Myocyte (in vitro differentiated cells): Measurements from ENCODE around the gene SATB1. TPM values are rescaled to one million over a fixed set of nuclear protein-coding genes. Genes with fewer than 3 reads are reported as not detected.
"Not testable (repeated sequence)": the region's sequence is repeated elsewhere in the genome, so short reads cannot be mapped to it uniquely, and the experiment has no call there.

ENCODE experiments used
- DNase-seq: peaks from one replicate; pipeline ENCODE4 v3.0.0-alpha.2; 2012; ENCODE audit warnings: low read depth
- polyA plus RNA-seq: library from polyadenylated mRNA; unstranded; fragments of >200 nt; gene quantifications from one replicate; pipeline ENCODE4 v1.2.1, GENCODE V29; 2012; ENCODE audit warnings: missing spikeins
- total RNA-seq: library from RNA; depleted of rRNA; stranded (reverse); fragments of >200 nt; gene quantifications from 2 replicates; pipeline ENCODE4 v1.2.3, GENCODE V29; 2014

Gene SATB1
- total RNA-seq = 6.7 and 15.0 TPM in 2 replicates
- polyA plus RNA-seq = 4.6 TPM

DNA sequence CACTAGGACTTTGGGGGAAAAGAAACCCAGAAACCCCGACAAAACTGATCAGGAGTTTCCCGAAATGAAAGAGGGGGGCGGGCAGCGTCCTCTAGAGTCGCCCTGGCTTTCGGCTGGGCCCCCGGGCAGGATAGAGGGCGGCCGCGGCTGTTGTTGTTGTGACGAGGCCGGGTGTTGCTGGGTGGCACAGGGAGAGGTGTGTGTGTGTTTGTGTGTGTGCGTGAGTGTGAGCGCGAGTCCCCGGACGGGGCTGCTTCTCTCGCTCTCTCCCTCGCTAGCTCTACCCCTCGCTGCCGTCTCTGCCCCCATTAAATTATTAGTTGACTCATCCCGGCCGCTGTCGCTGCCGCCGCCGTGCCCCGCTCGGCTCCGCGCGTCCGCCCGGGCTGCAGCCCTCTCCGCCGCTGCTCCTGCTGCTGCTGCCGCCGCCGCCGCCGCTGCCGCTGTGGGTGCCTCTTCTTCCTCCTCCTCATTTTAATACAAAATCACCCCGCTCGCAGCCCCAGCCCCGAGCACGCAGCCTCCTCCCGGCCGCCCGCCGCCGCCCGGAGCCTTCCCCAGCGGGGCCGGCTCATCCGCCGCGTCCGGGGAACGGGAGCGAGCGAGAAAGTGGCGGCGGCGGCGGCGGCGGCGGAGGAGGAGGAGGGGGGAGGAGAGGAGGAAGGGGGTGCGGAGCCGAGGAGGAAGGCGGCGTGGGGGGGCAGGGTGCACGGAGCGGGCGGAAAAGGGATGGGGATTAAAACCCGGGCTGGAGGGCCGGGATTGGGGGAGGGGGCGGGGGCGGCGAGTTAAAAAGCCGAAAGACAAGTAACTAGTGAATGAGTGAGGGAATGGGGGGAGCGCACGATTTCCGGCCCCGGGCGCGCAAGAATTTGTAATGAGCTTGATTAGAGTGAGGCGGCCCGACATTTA, at the start of gene SATB1:
TSS of gene SATB1 (minus strand) at position 611 of the 912 bp plus-strand sequence. CDS start 4,372 bp downstream, outside the sequence.
- peak; percentile 59 for DNase-seq

DNA sequence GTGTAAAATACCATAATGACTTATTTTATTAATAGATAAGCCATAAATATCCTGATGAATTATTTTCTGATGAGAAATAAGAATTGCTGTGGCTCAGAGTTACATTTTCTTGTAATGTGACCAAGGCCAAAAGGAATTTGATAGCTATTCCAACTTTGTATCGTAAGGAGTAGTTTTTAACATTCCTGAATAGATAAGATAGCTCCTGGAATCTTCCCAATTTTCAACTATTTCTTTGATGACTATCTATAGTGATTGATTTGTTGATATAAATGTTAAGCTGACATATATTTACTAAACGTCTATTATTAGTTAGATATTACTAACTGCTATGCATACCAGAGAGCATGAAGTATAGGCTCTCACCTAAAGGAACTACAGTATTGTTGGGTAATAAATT, 49.1 kb upstream of the SATB1 start:
- DNase-seq = no peak

DNA sequence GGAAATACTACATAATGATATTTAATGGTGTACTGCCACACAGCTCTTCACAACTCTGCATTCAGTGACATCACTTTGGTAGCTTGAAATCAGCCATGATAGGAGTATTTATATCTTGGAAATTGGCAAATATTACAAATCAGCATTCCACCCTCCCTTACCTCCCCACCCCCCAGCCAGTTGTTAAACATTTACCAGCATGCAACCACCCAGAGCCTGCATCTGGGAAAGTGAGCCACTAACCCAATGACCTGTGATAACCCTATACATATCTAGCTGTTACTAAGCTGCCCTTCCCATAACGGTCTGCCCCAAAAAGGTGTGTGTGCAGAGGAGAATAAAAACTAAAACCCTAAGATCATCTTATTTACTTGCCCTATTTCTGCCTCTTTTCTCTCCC, 44.6 kb upstream of the SATB1 start:
- DNase-seq = no peak

DNA sequence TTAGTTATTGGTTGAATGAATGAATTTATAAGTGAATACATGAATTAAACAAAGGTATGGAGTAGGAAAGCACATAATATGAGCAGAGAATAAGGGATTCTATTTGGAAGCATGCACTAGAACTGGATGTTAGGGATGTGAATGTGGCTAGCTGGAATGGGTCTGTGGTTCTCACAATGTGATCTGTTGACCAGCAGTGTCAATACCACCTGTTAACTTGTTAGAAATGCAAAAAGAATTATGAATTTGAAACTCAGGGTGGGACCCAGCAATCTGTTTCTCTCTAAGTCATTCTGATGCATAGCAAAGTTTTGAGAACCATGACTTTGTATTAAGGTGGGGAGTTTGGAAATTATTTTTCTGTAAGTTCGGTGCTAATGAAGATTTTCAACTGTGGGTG, 41.0 kb upstream of the SATB1 start:
- no peak for DNase-seq

DNA sequence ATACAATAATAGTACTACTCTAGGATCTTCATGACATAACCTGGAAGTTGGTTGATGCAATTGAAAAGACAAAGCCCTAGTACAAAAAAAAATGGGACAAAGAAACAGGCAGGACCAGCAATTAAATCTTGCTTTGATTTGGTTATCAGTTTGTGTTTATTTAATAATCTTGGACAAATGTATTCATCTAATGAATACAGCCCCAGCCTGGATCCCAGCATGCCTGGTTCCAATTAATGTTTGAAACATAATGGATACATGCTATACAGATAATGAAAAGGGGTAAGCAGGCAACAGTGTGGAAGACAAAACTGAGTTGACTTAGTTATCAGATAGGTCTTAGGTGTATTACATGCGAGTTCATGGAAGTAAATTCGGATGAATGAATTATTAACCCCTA, 29.6 kb upstream of the SATB1 start:
- DNase-seq = no peak

DNA sequence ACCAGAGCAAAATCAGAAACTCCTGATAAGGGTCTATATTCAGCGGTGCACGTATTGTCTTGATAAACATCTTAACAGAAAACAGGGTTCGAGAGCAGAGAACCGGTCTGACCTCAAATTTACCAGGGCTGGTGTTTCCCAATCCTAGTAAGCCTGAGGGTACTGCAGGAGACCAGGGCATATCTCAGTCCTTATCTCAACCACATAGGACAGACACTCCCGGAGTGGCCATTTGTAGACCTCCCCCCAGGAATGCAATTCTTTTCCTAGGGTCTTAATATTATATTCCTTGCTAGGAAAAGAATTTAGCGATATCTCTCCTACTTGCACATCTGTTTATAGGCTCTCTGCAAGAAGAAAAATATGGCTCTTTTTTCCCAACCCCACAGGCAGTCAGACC, 24.5 kb upstream of the SATB1 start:
- DNase-seq = not testable (repeated sequence)

DNA sequence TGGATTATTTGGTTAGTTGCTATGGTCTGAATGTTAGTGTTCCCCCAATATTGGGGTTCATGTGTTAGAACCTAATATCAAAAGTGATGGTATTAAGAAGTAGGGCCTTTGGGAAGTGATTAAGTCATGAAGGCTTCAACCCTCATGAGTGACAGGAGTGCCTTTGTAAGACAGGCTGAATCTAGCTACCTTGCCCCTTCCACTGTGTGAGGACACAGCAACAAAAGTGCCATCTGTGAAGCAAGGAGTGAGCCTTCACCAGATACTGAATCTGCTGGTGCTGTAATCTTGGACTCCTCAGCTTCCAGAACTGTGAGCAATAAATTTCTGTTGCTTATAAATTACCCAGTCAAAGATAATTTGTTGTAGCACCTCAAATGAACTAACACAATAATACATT, 22.6 kb upstream of the SATB1 start:
- no peak for DNase-seq

DNA sequence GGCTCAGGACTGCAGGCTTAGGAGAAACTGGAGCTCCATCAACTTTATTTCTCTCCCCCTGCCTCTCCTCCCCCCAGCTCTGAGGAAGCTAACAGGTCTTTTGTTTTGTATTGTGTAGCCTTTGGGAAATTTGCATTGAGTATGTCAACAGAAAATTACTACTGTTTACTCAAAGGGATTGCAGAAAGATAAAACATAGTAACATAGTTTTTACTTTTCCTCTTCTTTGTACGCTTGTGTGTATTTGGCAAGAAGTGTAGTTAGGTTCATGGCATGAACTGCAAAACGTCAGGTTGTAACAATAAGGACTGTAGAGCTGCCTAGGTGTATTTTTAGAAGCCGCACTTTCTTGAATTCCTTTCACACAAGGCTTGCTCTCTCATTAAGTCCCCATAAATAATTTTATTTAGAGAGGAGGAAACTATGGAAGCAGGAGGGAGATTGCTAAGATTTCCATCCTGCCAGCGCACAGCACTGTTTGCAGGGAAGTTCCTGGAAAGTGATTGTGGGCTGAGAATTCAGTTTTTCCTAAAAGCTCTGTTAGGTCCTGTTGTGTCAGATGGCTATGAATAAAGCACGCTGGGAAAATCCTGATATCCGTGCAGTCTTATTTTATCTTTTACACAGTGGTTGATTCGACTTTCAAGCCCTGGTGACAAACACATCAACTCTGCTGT, 21.1 kb upstream of the SATB1 start:
- no peak for DNase-seq

DNA sequence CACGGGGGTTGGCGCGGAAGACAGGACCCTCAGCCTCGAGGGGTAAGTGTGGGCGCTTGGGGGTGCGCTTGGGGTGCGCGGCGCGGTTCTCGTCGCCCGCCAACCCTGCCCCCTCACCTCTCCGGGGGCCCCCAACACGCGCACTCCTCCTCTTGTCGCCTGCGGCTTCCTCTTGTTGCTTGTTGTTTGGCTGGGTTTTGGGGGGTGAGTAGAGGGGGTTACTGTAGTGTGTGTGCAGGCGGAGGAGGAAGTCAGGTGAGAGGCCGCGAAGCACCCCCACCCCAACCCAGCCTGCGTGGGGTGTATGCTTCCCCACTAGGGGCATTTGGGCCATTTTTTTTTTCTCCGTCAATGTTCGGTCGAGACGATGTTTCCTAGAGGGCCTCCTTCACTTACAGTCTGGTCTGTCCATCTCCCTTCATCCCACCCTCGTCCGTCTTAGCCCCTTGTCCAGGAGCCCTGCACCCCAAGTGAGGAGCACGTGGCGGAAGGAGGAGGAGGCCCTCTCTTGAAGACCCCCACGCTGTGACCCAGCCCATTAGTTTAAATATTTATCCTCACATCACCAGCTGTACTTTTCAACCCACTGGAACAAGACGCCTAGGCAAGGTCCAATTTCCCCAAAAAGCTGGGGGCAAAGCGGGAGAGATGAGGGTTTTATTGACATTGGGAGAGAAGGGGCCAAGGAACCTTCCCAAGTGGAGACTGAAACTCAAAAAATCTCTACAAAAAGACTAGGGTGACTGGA, 20.4 kb upstream of the SATB1 start:
- DNase-seq = no peak

DNA sequence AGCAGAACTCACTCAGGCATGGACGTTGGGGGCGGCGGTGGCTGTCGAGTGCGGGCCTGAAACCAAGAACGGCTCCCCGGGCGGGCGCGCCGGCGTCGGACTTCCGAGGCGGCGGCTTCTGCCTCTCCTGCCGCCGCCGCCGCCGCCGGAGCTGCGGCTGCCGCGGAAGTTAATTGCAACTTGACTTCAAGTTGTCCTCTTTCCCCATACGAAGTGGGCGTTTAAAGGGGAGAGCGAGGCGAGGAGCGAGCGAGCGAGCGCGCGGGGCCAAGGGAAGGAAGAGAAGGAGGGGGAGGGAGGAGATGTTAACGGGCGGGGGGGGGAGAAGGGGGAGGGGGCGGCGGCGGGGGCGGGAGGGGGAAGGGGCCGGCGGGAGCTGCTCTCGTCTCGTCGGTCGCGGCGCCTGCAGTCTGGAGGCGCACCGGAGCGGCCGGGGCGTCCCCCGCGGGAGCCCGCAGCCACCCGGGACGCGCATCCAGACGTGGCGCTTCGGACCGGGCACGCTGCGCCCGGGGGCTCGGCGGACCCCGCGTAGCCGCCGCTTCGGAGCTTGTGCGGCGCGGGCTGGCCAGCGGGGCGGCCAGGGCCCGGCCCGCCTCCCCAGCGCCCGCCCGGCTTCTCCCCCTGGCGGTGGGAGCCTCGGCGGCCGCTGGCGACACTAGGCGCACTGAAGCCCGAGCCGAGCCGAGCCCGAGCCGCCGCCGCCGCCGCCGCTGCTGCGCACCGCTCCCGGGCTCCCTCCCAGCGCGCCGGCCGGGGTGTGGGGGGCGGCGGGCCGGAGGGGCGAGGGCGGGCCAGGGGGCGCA, 19.7 kb upstream of the SATB1 start:
- peak; percentile 60 for DNase-seq

DNA sequence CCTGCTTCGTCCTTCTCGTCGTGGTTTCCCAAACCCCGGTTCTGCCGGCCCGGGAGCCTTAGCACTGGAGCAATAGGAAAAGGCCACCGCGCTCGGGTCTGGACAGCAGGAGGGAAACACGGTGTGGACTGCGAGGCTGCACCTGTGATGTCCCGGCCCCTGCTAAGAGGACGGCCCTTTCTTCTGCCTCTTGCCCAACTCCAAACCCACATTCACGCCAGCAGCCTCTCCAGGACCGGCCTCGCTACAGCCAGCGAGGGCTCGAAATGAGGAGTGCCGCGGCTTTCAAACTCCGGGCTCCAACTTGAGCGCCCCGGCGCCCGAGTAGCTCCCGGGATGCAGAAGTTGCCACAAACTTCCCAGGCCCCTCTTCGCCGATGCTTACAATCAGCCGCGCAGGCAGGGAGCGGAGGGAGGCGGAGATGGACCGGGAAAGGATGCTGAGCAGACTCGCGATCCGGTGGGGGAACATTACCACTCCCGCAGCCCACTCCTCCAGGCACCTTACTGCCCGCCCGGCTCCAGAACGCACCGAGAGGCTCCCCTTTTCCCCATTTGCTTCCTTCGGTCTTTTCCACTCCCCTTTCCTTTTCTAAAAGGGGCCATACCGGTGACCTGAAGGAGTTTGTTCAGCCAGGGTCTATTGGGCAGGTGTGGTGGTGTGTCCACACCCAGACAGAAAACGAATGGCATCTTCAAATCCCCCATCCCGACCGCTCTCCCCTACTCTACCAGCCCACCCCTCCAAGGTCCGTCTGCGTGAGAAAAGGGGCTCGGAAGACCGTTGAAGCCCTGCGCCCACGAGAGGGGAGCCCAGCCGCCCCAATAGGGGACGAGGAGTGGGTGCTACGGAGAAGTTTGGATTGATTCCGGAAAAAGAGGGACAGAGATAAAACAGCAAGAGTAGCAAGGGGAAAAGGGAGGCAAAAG, 18.8 kb upstream of the SATB1 start:
- no peak for DNase-seq

DNA sequence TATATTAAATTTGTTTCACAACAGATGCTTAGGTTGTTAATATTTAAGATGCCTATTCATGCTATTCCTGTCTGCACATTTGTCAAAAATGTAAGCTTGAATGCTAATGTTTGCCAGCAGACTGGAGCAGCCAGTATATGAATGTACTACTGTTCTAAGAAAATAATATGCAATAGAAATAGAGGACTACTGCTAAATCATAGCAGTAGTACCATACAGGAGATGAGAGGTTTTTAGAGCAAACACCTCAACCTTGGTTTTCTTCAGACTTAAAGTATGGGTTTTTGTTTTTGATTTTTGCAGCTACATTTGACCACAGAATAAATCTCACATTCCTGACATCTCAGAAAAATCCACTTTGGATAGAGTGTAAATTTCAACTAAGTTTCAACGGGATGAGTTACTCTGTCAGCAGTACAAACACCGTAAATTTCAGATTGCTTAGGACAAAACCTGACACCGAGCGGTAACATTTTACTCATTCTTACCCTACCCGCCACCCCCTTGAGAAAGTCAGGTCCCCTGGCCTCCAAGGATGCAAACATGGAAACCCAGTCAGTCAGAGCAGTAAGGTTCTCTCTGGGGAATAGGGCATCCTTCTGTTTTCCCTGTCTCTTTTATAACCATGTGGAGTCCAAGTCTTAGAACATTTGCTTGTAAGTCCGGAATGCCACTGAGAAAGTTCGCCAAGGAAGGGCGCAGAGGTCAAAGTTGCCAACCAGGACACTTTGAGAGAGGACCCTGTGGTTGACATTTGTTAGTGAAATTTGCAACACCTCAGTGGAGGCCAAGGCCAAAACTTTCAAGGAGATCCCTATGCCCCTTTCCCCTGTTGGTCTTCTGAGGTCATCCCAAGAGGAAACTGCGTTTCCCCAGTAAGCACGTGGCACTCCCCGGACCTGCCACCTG, 17.9 kb upstream of the SATB1 start:
- no peak for DNase-seq

DNA sequence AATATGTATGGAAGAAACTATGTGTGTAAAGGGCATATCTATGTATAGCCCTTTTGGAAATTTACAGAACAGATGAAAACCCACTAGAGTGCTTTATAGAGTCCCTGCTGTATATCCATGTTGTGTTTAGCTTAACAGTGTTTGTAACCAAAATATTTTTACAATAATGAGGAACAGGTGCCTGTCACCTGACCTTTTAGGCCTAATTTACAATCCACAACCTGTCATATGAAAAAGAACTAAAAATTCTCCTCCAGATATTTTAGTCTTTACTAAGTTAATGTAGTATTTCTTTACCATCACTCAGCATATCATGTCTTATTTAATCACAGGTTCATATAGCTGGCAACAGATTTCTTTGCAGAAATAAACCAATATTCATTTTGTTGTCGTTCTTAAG, 16.4 kb upstream of the SATB1 start:
- DNase-seq = no peak

DNA sequence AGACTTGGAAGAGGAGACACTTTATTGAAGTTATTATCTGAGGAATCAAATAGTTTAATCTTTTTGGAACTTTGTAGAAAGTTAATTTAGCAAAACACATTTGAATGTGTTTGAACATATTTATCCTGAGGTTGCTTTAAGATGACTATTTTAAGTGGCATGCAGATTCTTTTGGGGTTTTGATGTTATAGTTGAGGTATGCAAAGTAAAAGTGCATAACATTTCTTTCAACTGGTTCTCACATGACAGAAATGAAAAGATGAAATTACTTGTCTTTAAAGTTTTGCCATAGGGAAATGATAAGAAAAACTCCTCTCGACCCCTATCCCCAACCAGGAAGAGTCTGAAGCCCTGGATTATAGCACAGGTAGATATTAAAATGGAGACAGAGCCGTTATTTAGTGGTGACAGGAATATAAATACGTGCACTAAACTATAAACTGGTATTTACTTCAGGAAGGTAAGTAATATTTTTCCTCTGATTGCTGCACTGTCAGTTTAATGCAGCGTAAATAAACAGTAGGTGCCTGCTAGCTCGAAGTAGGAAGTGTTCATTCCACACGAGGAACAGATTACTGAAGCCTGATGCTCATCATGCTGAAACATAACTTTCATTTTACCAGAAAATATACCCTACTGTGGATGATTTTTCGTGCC, 15.1 kb upstream of the SATB1 start:
- no peak for DNase-seq

DNA sequence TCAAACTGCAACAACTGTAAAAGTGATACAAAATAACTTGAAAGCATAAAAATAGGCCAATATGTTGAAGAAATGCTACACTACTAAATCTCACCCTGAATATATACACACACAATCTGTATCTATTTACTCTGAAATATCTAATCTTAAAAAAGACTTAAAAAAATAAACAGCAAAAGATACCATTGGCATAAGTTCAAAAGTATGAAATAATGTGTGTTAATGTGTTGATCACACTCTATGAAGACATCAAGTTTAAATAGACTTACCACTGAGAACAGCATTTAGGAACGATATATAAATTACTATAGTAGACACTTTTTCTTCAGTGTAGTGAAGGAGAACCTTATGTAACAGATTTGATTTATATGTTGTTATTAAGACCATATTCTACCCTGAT, 14.1 kb upstream of the SATB1 start:
- no peak for DNase-seq

DNA sequence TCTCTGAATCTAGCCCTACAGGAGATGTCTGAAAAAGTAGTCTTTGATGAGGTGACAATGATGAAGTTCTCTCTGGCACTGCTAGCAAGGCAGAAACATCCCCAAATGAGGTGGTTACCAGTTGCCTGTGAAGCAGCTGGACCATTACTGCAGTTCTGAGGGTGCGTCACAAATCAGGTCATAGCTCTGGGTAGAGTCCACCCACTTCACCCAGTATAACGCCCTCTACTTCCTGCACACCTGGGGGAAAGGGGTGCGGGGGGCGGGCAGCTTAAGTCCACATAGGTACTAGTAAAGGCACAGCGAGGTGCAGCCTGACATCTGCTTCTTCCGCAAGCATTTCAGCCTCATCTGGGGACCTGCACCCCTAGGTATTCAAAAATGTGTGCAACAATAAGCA, 13.4 kb upstream of the SATB1 start:
- no peak for DNase-seq

DNA sequence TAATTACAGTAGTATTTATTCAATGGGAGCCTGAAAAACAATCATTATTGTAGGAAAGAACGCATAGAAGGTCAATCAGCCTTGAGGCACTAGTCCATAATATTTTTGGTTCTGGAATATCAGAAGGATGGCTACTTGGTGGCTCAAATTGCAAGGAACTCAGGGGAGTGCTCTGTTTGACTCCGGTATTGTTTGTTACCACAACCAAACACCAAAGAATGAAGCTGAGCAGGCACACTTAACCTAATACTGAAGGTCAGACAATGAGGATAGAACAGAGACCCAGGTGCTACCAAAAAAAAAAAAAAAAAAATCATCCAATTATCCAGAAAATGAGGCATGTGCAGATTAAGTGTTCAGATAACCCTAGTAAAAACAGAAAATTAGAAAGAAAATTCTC, 11.1 kb upstream of the SATB1 start:
- no peak for DNase-seq

DNA sequence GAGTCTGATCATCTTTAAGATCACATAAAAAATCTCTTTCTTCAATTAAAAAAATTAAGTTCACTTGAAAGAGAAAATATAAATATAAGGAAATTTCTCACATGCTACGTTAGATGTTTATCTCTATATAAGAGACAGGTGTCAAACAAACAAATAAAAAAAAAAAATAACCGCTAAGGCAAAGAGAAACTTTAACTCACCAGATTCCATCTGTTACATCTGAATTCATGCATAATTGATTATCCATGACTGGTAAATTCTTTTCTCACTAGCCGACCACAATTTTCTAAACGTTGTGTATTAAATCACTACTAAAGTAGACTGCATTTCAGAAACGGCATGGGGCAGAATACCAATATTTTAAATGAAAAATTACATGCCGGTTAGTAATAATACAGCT, 9.6 kb upstream of the SATB1 start:
- DNase-seq = no peak
